ENCODE measurements around the gene TOGARAM2. TPM values are rescaled to one million over a fixed set of nuclear protein-coding genes. Genes with fewer than 3 reads are reported as not detected.
A peak's percentile ranks its signal among the peaks of the same experiment; 100 is the strongest.

TOGARAM2 gene
- total RNA-seq, 1 experiment from 2014 or later: 0.75 TPM

DNA sequence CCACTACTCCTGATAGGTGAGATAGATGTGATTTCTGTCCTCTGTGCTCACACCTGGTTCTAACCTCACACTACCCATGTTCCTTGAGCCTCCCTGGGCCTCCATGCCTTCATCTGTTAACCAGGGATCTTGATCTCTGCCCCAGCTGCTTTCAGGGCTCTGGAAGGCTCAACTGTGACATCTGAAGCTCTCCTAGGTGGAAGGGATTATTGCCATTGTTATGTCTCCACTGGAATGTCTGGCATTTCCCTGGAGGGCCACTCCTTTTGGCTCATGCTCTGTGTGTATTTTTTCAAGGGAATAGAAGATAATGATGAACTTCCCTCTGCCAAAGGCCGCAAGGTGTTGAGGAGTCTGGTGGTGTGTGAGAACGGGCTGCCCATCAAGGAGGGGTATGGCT lies 52.1 kb downstream of the TOGARAM2 start:
- Histone ChIP-seq H3K27me3 (replicated peaks; ENCODE audit: insufficient read depth, low read depth, low read length, poor library complexity) (no peaks in the 10 kb centered on the region), H3K36me3 (ENCODE audit: insufficient read depth, low read length, poor library complexity, severe bottlenecking) (no peaks in the 10 kb centered on the region), H3K27ac (ENCODE audit: low read depth, low read length, poor library complexity, severe bottlenecking) (no peak overlapping the region), H3K4me3 (ENCODE audit: low read depth, low read length, poor library complexity, severe bottlenecking) (no peak overlapping the region), H3K9me3 (ENCODE audit: low read depth, low read length, poor library complexity, severe bottlenecking) (no peaks in the 10 kb centered on the region), H3K4me1 (ENCODE audit: insufficient read depth, low read length, poor library complexity, severe bottlenecking) (no peaks in the 10 kb centered on the region)
- intact Hi-C loops (cut with micrococcal nuclease; ENCODE audit: unreplicated experiment): no loop called here
- ChIA-PET POLR2A (ENCODE audit: low non-redundant PET) (no interaction called here), CTCF (no interaction called here)
- no TSS peak for BruUV-seq (replicated peaks)
- TF ChIP-seq, protein P1, sequence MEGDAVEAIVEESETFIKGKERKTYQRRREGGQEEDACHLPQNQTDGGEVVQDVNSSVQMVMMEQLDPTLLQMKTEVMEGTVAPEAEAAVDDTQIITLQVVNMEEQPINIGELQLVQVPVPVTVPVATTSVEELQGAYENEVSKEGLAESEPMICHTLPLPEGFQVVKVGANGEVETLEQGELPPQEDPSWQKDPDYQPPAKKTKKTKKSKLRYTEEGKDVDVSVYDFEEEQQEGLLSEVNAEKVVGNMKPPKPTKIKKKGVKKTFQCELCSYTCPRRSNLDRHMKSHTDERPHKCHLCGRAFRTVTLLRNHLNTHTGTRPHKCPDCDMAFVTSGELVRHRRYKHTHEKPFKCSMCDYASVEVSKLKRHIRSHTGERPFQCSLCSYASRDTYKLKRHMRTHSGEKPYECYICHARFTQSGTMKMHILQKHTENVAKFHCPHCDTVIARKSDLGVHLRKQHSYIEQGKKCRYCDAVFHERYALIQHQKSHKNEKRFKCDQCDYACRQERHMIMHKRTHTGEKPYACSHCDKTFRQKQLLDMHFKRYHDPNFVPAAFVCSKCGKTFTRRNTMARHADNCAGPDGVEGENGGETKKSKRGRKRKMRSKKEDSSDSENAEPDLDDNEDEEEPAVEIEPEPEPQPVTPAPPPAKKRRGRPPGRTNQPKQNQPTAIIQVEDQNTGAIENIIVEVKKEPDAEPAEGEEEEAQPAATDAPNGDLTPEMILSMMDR (conservative IDR thresholded peaks at IDR 0.05; ENCODE audit: low read depth, low read length): no peak
- no peak for TF ChIP-seq EZH2 (IDR thresholded peaks at IDR 0.05; ENCODE audit: borderline replicate concordance, low read depth, low read length, poor library complexity, severe bottlenecking)
- DNase-seq (ENCODE audit: low spot score): peak; percentile 54

DNA sequence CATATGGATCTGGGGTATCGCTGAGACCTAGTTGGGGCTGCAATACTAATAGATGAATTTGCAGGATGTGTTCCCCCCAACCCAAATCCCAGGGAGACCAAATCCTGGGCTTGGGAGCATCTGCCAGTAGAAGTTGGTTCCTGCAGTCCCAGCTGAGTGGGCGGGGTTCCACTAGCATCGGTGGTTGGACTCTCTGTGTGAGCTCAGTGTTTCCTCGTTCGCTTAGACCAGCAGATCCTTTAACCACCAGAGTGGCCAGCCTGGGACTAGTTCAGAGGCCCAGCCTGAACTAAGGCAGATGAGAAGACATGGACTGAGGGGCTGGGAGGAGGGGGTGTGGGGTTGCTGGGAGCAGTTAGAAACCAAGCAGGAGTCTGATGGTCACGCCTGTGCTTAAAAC lies 52.6 kb downstream of the TOGARAM2 start:
- H3K36me3 ChIP-seq (ENCODE audit: insufficient read depth, low read length, poor library complexity, severe bottlenecking): no peaks in the 10 kb centered on the region
- no peak overlapping the region for H3K4me3 ChIP-seq (ENCODE audit: low read depth, low read length, poor library complexity, severe bottlenecking)
- H3K4me1 ChIP-seq (ENCODE audit: insufficient read depth, low read length, poor library complexity, severe bottlenecking): no peaks in the 10 kb centered on the region
- ChIA-PET CTCF (no interaction called here), POLR2A (ENCODE audit: low non-redundant PET) (no interaction called here)
- no peak for DNase-seq (ENCODE audit: low spot score)
- BruUV-seq (replicated peaks): no TSS peak
- intact Hi-C loops (cut with micrococcal nuclease; ENCODE audit: unreplicated experiment): no loop called here
- H3K9me3 ChIP-seq (ENCODE audit: low read depth, low read length, poor library complexity, severe bottlenecking): no peaks in the 10 kb centered on the region
- no peak for TF ChIP-seq EZH2 (IDR thresholded peaks at IDR 0.05; ENCODE audit: borderline replicate concordance, low read depth, low read length, poor library complexity, severe bottlenecking)
- TF ChIP-seq, protein P1 (conservative IDR thresholded peaks at IDR 0.05; ENCODE audit: low read depth, low read length): no peak
- no peaks in the 10 kb centered on the region for H3K27me3 ChIP-seq (replicated peaks; ENCODE audit: insufficient read depth, low read depth, low read length, poor library complexity)
- no peak overlapping the region for H3K27ac ChIP-seq (ENCODE audit: low read depth, low read length, poor library complexity, severe bottlenecking)

DNA sequence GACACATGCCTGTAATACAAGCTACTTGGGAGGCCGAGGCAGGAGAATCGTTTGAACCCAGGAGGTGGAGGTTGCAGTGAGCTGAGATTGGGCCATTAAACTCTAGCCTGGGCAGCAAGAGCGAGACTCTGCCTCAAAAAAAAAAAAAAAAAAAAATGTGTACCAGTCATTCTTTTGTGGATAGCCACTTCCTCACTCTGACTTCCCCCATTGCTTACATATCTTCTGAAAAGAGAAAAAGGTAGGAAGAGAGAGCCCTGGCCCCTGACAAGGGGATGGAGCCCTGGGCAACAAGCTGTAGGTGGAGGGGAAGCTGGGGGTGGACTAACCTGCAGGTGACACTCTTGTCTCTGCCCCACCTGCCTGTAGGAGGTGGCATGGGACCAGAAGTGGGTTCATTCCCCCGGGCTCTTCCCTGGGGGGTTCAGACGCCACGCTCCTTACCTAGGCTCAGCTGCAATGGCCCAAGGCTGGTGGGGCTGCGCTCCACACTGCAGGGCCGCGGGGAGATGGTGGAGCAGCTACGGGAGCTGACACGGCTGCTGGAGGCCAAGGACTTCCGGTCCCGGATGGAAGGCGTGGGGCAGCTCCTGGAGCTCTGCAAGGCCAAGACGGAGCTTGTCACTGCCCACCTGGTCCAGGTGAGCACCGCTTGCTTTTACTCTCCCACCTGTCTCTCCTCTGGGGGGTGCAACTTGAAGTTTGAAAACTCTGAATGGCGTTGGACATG lies 54.1 kb downstream of the TOGARAM2 start:
- no peak for DNase-seq (ENCODE audit: low spot score)
- no TSS peak for BruUV-seq (replicated peaks)
- Histone ChIP-seq H3K9me3 (ENCODE audit: low read depth, low read length, poor library complexity, severe bottlenecking) (no peaks in the 10 kb centered on the region), H3K4me1 (ENCODE audit: insufficient read depth, low read length, poor library complexity, severe bottlenecking) (no peaks in the 10 kb centered on the region), H3K36me3 (ENCODE audit: insufficient read depth, low read length, poor library complexity, severe bottlenecking) (no peaks in the 10 kb centered on the region), H3K27ac (ENCODE audit: low read depth, low read length, poor library complexity, severe bottlenecking) (no peak overlapping the region), H3K4me3 (ENCODE audit: low read depth, low read length, poor library complexity, severe bottlenecking) (no peak overlapping the region), H3K27me3 (replicated peaks; ENCODE audit: insufficient read depth, low read depth, low read length, poor library complexity) (no peaks in the 10 kb centered on the region)
- CTCF ChIA-PET: no interaction called here
- POLR2A ChIA-PET (ENCODE audit: low non-redundant PET): no interaction called here
- TF ChIP-seq EZH2 (IDR thresholded peaks at IDR 0.05; ENCODE audit: borderline replicate concordance, low read depth, low read length, poor library complexity, severe bottlenecking): no peak
- TF ChIP-seq, protein P1 (conservative IDR thresholded peaks at IDR 0.05; ENCODE audit: low read depth, low read length): no peak
- intact Hi-C loops (cut with micrococcal nuclease; ENCODE audit: unreplicated experiment): no loop called here

Data from A673 (cell line).